Activated CD8-positive, alpha-beta memory T cell treated with anti-CD3 and anti-CD28 coated beads, Interleukin-2, amount 50 U/mL, for 4 hours (primary cell): Measurements from ENCODE around the gene COL16A1.
A peak's percentile ranks its signal among the peaks of the same experiment; 100 is the strongest.

Experiments used
- DNase-seq: peaks from one replicate; pipeline ENCODE4 v3.0.0-alpha.2; 2020

The COL16A1 gene

GRCh38 chr1:31644560-31645273, 59.1 kb downstream of the COL16A1 start, which contains the start of gene PEF1:
Gene PEF1, minus strand, starts transcription at chr1:31644876. Its CDS starts 12 bp downstream, at chr1:31644864.
- DNase-seq = peak; percentile 99

- DNase-seq = no peak
Observed at GRCh38 chr1:31643976-31644559, 59.7 kb downstream of the COL16A1 start.

- DNase-seq = no peak
Observed at GRCh38 chr1:31642897-31643296, 60.9 kb downstream of the COL16A1 start.

- no peak for DNase-seq
Observed at GRCh38 chr1:31642366-31642765, 61.5 kb downstream of the COL16A1 start.

- DNase-seq = no peak
Observed at GRCh38 chr1:31640964-31641363, 62.9 kb downstream of the COL16A1 start.

GRCh38 chr1:31640179-31640578, 63.6 kb downstream of the COL16A1 start:
- no peak for DNase-seq

- no peak for DNase-seq
Observed at GRCh38 chr1:31639543-31639942, 64.3 kb downstream of the COL16A1 start.

- DNase-seq = no peak
Observed at GRCh38 chr1:31637915-31638673, 65.7 kb downstream of the COL16A1 start.

GRCh38 chr1:31633117-31633516, 70.7 kb downstream of the COL16A1 start:
- no peak for DNase-seq

GRCh38 chr1:31632649-31633048, 71.2 kb downstream of the COL16A1 start:
- DNase-seq = no peak

GRCh38 chr1:31628931-31629556, 74.8 kb downstream of the COL16A1 start:
- DNase-seq = no peak

GRCh38 chr1:31627930-31628559, 75.8 kb downstream of the COL16A1 start:
- no peak for DNase-seq

- DNase-seq = no peak
Observed at GRCh38 chr1:31627301-31627929, 76.4 kb downstream of the COL16A1 start.

- no peak for DNase-seq
Observed at GRCh38 chr1:31626223-31627207, 77.3 kb downstream of the COL16A1 start.

- DNase-seq = no peak
Observed at GRCh38 chr1:31625561-31626222, 78.1 kb downstream of the COL16A1 start.

- no peak for DNase-seq
Observed at GRCh38 chr1:31624731-31625514, 78.9 kb downstream of the COL16A1 start.

- no peak for DNase-seq
Observed at GRCh38 chr1:31624309-31624708, 79.5 kb downstream of the COL16A1 start.

- no peak for DNase-seq
Observed at GRCh38 chr1:31623365-31623764, 80.5 kb downstream of the COL16A1 start.

GRCh38 chr1:31621847-31622730, 81.7 kb downstream of the COL16A1 start:
- no peak for DNase-seq
